Activated naive CD4-positive, alpha-beta T cell treated with anti-CD3 and anti-CD28 coated beads, Interleukin-2, amount 50 U/mL, for 72 hours (primary cell): Measurements from ENCODE around the gene RAP1GDS1. TPM values are rescaled to one million over a fixed set of nuclear protein-coding genes. Genes with fewer than 3 reads are reported as not detected.
"Not testable (repeated sequence)": the region's sequence is repeated elsewhere in the genome, so short reads cannot be mapped to it uniquely, and the experiment has no call there.

Source experiments
- ATAC-seq, 2 donors: fragments of 150-1000 bp; cut with Tn5 transposase; 2 replicates each; pipeline ENCODE4 v1.10.0; 2021; ENCODE audit warnings: mild to moderate bottlenecking in 2 of 2, moderate library complexity in 2 of 2
- DNase-seq, 2 donors: peaks; one replicate each; pipeline ENCODE4 v3.0.0; 2021 to 2022; ENCODE audit warnings: low spot score in 2 of 2
- H3K27ac Mint-ChIP-seq, 2 donors: one replicate each; pipeline ENCODE4 v1.8.0; 2022; ENCODE audit warnings: mild to moderate bottlenecking in 2 of 2, mixed read lengths in 2 of 2
- H3K36me3 Mint-ChIP-seq, 2 donors: one replicate each; pipeline ENCODE4 v1.8.0; 2022; ENCODE audit warnings: mixed read lengths in 2 of 2
- H3K9me3 Mint-ChIP-seq, 2 donors: one replicate each; pipeline ENCODE4 v1.8.0; 2022; ENCODE audit warnings: mixed read lengths in 2 of 2
- total RNA-seq, 2 donors: library from RNA; stranded (reverse); gene quantifications; one replicate each; pipeline ENCODE4 v1.2.3, GENCODE V29; 2022

Gene RAP1GDS1
- total RNA-seq, 2 donors from 2014 or later = 41.0 to 58.7 TPM

- ATAC-seq = no peak
- no peak for DNase-seq
Measured at GRCh38 chr4:98319021-98319420, 57.8 kb downstream of the RAP1GDS1 start.

GRCh38 chr4:98326168-98326567 lies 65.0 kb downstream of the RAP1GDS1 start:
- H3K27ac Mint-ChIP-seq = no peak overlapping the region
- no peak for DNase-seq

More at GRCh38 chr4:98319021-98319420, 57.8 kb downstream of the RAP1GDS1 start:
- peaks cover 6 to 11% of the 10 kb centered on the region in 2 donors for H3K9me3 Mint-ChIP-seq
- peaks cover 0 to 20% of the 10 kb centered on the region in 2 donors for H3K36me3 Mint-ChIP-seq
- H3K27ac Mint-ChIP-seq = no peak overlapping the region

GRCh38 chr4:98327694-98328093 lies 66.5 kb downstream of the RAP1GDS1 start:
- H3K36me3 Mint-ChIP-seq = peaks cover 24 to 43% of the 10 kb centered on the region in 2 donors
- peak overlapping the region in 1 of 2 donors; percentile 7 for H3K27ac Mint-ChIP-seq
- DNase-seq = no peak
- H3K9me3 Mint-ChIP-seq = peaks cover 14 to 15% of the 10 kb centered on the region in 2 donors
- no peak for ATAC-seq

More at GRCh38 chr4:98326168-98326567, 65.0 kb downstream of the RAP1GDS1 start:
- Mint-ChIP-seq H3K36me3 (peaks cover 18 to 37% of the 10 kb centered on the region in 2 donors), H3K9me3 (peaks cover 8% of the 10 kb centered on the region in 2 donors)
- ATAC-seq = no peak

- peaks cover 15 to 19% of the 10 kb centered on the region in 2 donors for H3K9me3 Mint-ChIP-seq
- not testable (repeated sequence) for DNase-seq, H3K27ac Mint-ChIP-seq, ATAC-seq
- H3K36me3 Mint-ChIP-seq = peaks cover 24 to 48% of the 10 kb centered on the region in 2 donors
Measured at GRCh38 chr4:98329879-98330640, 68.9 kb downstream of the RAP1GDS1 start.

- DNase-seq = no peak
- H3K36me3 Mint-ChIP-seq = peaks cover 24 to 43% of the 10 kb centered on the region in 2 donors
- H3K27ac Mint-ChIP-seq = no peak overlapping the region
- peaks cover 15 to 19% of the 10 kb centered on the region in 2 donors for H3K9me3 Mint-ChIP-seq
- no peak for ATAC-seq
Measured at GRCh38 chr4:98332017-98332416, 70.8 kb downstream of the RAP1GDS1 start.

- peaks cover 18 to 24% of the 10 kb centered on the region in 2 donors for H3K36me3 Mint-ChIP-seq
- no peak for DNase-seq
- H3K27ac Mint-ChIP-seq = no peak overlapping the region
- peaks cover 11 to 15% of the 10 kb centered on the region in 2 donors for H3K9me3 Mint-ChIP-seq
- ATAC-seq = no peak
Measured at GRCh38 chr4:98334461-98334860, 73.3 kb downstream of the RAP1GDS1 start.

GRCh38 chr4:98338761-98339438 lies 77.7 kb downstream of the RAP1GDS1 start:
- no peak for ATAC-seq
- Mint-ChIP-seq H3K27ac (no peak overlapping the region), H3K36me3 (peaks cover 0 to 5% of the 10 kb centered on the region in 2 donors), H3K9me3 (peaks cover 0 to 4% of the 10 kb centered on the region in 2 donors)
- no peak for DNase-seq

- no peak overlapping the region for H3K27ac Mint-ChIP-seq
- DNase-seq = no peak
- peaks cover 0 to 4% of the 10 kb centered on the region in 2 donors for H3K9me3 Mint-ChIP-seq
- H3K36me3 Mint-ChIP-seq = peaks cover 0 to 8% of the 10 kb centered on the region in 2 donors
- ATAC-seq = no peak
Measured at GRCh38 chr4:98341309-98341708, 80.1 kb downstream of the RAP1GDS1 start.

- H3K9me3 Mint-ChIP-seq = peaks cover 4 to 6% of the 10 kb centered on the region in 2 donors
- ATAC-seq (no peak), DNase-seq (no peak)
- no peak overlapping the region for H3K27ac Mint-ChIP-seq
- peaks cover 7 to 20% of the 10 kb centered on the region in 2 donors for H3K36me3 Mint-ChIP-seq
Measured at GRCh38 chr4:98343626-98344025, 82.4 kb downstream of the RAP1GDS1 start.

GRCh38 chr4:98345838-98346237 lies 84.7 kb downstream of the RAP1GDS1 start:
- DNase-seq (no peak), ATAC-seq (no peak)
- Mint-ChIP-seq H3K9me3 (peaks cover 0 to 6% of the 10 kb centered on the region in 2 donors), H3K36me3 (peaks cover 11 to 23% of the 10 kb centered on the region in 2 donors), H3K27ac (no peak overlapping the region)

GRCh38 chr4:98352396-98352795 lies 91.2 kb downstream of the RAP1GDS1 start:
- DNase-seq (no peak), ATAC-seq (no peak)
- no peak overlapping the region for H3K27ac Mint-ChIP-seq
- peaks cover 15 to 26% of the 10 kb centered on the region in 2 donors for H3K36me3 Mint-ChIP-seq
- H3K9me3 Mint-ChIP-seq = peaks cover 0 to 6% of the 10 kb centered on the region in 2 donors

GRCh38 chr4:98352940-98353339 lies 91.8 kb downstream of the RAP1GDS1 start:
- DNase-seq (no peak), ATAC-seq (no peak)
- H3K27ac Mint-ChIP-seq = no peak overlapping the region
- H3K36me3 Mint-ChIP-seq = peaks cover 15 to 21% of the 10 kb centered on the region in 2 donors
- peaks cover 0 to 6% of the 10 kb centered on the region in 2 donors for H3K9me3 Mint-ChIP-seq

GRCh38 chr4:98358630-98359248 lies 97.6 kb downstream of the RAP1GDS1 start:
- DNase-seq = no peak
- Mint-ChIP-seq H3K36me3 (peaks cover 11 to 15% of the 10 kb centered on the region in 2 donors), H3K9me3 (peaks cover 8% of the 10 kb centered on the region in 2 donors), H3K27ac (no peak overlapping the region)
- ATAC-seq = no peak

GRCh38 chr4:98359646-98360045 lies 98.5 kb downstream of the RAP1GDS1 start:
- H3K36me3 Mint-ChIP-seq = peaks cover 16 to 23% of the 10 kb centered on the region in 2 donors
- H3K27ac Mint-ChIP-seq = no peak overlapping the region
- DNase-seq (no peak), ATAC-seq (no peak)
- H3K9me3 Mint-ChIP-seq = peaks cover 8 to 9% of the 10 kb centered on the region in 2 donors

- peaks cover 22 to 24% of the 10 kb centered on the region in 2 donors for H3K9me3 Mint-ChIP-seq
- no peak overlapping the region for H3K27ac Mint-ChIP-seq
- no peak for DNase-seq
- H3K36me3 Mint-ChIP-seq = peaks cover 39 to 41% of the 10 kb centered on the region in 2 donors
- no peak for ATAC-seq
Measured at GRCh38 chr4:98363431-98363830, 102.2 kb downstream of the RAP1GDS1 start.

- not testable (repeated sequence) for ATAC-seq, DNase-seq, H3K27ac Mint-ChIP-seq
- H3K36me3 Mint-ChIP-seq = peaks cover 40 to 44% of the 10 kb centered on the region in 2 donors
- peaks cover 24 to 25% of the 10 kb centered on the region in 2 donors for H3K9me3 Mint-ChIP-seq
Measured at GRCh38 chr4:98366275-98366674, 105.1 kb downstream of the RAP1GDS1 start.

GRCh38 chr4:98368000-98368399 lies 106.8 kb downstream of the RAP1GDS1 start:
- Mint-ChIP-seq H3K9me3 (peaks cover 20 to 22% of the 10 kb centered on the region in 2 donors), H3K27ac (peak overlapping the region in 1 of 2 donors; percentile 33), H3K36me3 (peaks cover 40 to 44% of the 10 kb centered on the region in 2 donors)
- not testable (repeated sequence) for ATAC-seq, DNase-seq
